ENCODE results near the gene SLC9A3.

Gene SLC9A3

DNA sequence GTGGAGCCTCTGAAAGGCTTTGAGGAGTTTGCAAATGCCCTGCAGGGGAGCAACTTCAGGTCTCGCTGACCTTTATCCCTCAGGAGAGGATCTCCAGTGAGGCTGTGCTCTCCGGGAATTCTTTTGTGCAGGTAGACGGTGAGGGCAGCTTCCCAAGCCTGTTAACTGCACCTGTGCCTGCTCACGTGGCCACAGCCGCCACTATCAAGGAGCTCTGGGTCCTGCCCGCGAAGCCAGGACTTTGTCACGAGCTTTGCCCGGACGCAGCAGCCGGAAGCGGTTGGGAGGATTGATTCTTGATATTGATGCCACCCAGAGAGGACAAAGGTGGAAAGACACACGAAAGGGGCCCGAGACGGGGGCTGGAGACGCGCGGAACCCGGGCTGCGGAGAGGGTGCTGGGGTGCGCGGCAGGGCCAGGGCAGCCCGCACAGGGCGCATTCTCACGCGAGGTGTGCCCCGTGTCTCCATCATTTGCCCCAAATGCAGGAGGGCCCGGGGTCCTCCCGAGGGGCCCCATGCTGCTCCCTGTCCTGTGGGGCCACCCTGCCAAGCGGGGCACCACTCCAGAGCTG is 18.2 kb downstream of the SLC9A3 start:
- DNase-seq (ENCODE audit: low spot score) = no peak

DNA sequence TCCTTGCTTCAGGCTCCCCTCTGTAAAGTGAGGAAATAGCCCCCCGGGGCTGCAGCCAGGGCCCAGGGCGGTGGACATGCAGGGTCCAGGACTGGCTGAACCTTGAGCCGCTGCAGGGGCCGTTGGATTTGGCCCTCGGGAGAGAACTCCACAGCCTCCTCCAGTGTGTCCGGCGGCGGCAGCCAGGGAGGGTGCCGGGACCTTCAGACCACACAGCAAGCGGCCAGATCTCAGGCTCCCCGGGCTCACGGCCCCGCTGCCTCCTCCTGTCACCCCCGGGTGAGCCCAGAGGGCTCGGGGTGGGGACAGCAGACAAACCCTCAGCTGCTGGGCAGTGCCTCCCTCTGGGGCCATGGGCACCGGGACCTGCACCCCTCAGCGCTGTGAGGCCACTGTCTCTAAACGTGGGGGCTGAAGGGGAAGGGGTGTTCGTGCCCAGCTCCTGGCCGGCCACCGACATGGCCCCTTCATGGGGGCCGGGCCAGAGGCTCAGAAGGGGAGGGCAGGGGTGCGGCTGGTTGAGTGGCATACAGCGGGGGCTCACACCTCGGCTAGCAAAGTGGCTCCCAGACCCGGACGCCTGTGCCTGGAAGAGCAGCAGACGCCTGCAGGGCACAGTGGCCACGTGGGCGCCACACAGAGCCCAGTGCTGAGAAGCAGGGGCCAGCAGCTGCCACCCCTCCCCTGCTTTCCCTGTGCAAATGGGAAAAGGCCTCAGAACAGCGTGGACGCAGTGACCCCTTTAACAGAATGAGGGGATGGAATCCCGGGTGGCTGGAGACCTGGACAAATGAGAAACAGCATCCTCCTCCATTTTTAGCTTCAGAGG is 19.7 kb downstream of the SLC9A3 start:
- no peak for DNase-seq (ENCODE audit: low spot score)

DNA sequence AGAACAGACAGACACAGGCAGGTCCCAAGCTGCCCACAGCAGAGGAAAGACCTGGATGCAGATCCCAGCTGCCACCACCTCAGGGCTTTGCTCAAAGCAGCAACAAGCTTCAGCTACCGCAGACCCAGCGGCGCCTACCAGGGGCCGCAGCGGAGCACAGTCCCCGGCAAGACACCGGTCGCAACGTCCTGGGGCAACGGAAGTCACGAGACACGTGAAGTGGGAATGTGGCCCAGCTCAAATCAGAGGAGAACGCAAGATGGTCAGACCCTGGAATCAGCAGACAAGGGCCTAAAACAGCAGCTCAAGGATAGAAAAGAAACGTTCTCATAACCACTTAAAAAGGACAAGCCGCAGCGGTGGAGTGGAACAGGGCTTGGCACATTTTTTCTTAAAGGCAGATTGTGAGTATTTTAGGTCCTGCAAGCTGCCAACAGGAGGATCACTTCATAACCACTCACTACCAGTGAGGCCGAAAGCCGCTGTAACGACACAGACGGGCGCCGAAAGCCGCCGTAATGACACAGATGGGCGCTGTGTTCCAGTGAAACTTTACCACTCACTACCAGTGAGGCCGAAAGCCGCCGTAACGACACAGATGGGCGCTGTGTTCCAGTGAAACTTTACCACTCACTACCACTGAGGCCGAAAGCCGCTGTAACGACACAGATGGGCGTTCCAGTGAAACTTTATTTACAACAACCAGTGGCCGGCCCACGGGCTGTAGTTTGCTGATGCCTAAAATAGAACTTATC is 21.7 kb downstream of the SLC9A3 start:
- DNase-seq (ENCODE audit: low spot score) = no peak

DNA sequence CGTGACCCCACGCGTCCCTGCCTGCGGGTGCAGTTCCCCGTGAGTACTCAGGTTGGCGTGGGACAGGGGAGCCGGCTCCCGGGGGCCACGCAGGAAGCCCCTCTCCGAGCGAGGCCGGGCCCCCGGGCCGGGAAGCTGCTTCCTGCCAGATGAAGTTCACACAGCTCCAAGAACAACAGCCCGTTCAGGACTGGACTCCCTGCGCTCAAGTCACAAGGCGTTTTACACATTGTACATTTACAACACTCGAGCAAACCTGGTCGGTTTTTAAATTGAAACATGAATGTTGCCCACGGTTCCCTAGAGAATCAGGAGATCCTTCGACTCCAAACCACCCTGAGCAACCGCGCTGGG is 22.4 kb downstream of the SLC9A3 start:
- DNase-seq (ENCODE audit: low spot score) = no peak

DNA sequence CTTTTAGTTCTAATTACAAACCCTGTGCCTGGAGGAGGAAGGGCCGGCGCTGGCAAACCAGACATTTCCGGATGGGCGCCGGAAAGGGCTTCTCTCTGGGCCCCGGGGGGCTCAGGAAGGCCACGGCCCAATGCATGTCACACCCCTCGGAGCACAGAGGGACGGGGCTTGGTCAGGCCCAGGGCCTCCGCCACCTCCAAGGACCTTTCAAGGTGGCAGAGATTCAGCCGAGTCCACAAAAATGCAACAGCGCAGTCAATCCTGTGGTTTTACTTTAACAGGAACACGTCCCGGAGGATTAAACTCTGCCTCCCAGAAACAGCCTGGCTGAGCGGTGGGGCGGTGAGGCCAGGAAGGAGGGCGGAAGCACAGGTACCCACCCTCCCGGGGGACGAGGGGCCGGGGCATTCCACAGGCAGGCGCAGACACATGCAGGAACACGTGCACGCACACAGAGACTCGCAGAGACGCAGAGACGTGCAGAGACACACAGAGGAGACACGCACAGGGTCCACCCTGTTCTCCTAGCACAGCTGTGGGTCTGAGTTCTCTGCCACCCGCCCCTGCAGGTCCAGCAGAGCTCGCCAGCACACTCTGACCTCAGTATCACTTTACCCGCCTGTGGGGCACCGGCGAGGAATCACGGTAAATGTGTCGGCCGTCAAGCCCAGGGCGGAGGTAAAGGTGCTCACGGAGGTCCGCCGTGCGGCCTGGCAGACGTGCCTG is 23.0 kb downstream of the SLC9A3 start:
- no peak for DNase-seq (ENCODE audit: low spot score)

DNA sequence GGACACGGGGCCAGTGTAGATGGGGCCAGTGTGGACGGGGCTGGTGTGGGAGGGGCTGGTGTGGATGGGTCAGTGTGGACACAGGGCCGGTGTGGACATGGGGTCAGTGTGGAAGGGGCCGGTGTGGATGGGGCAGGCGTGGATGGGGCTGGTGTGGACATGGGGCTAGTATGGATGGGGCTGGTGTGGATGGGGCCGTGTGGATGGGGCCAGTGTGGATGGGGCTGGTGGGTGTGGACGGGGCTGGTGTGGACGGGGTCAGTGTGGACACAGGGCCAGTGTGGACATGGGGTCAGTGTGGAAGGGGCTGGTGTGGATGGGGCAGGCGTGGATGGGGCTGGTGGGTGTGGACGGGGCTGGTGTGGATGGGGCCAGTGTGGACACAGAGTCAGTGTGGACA is 23.8 kb downstream of the SLC9A3 start:
- DNase-seq (ENCODE audit: low spot score) = no peak

DNA sequence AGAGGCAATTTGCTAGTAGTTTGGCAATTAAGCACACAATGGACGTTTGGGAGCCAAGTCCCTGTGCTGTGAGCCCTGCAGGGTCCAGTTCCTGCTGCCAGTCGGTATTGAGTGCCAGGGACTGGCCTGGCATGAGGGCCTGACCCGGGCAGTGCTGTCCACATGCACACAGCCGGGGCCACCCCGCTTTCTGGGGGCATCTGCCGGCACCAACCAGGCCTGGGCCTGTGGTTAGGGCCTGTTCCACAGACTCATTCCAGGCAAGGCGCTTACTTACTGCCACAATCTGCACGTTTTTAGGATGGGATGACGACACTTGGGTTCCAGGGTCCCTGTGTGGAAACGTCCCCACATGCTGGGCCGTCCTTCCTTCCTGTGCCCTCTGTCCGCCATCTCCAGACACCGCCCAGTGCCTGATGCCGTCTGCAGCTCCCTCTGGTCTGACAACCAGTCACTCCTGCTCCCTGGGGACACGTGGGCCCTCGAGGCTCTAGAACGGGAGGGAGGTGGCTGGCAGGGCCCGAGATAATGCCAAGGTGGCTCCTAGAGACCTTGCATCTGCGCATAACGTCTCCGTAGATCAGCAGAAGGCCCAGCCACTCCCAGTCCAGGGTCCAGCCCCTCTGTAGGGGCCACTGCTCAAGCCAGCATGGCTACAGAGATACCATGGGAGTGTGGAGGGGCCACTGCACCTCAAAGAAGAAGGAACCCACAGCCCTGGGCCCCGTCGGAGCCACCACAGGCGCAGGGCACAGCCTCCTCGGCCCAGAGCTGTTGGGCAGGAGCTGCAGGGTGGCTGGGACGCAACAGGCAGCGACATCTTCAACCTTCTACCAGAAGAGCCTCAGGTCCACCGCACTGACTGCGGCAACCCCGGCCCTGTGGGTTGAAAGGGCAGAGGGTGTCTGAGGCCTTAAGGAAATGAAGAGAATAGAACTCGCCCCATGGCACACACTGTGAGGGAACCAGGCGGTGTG is 24.7 kb downstream of the SLC9A3 start:
- DNase-seq (ENCODE audit: low spot score) = no peak

DNA sequence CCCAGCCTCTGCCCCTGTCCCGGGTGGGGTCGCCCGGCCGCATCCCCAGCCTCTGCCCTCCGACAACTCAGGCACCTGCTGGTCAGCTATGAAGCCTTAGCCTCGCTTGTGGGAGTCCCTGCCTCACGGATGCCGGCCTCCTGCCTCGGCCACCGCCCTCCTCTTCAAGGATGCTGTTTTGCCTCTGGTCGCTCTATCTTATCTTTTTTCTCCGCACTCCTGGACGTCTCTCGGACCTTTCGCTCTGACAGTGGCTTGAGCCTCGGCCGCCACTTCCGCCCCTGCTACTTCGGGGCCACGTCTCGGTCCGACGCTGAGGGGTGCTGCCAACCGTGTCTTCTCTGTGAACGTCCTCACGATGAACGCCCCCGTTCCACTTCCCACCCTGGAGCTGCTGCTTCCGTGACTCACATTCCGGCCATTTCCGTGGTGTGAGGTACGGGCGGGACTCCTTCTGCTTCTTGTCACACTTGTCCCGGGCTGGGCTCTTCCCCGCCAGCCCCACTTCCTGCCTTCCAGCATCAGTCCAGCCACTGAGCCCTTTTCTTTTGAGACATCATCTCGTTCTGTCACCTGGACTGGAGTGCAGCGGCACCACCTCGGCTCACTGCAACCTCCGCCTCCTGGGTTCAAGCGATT is 26.3 kb downstream of the SLC9A3 start:
- DNase-seq (ENCODE audit: low spot score) = no peak

DNA sequence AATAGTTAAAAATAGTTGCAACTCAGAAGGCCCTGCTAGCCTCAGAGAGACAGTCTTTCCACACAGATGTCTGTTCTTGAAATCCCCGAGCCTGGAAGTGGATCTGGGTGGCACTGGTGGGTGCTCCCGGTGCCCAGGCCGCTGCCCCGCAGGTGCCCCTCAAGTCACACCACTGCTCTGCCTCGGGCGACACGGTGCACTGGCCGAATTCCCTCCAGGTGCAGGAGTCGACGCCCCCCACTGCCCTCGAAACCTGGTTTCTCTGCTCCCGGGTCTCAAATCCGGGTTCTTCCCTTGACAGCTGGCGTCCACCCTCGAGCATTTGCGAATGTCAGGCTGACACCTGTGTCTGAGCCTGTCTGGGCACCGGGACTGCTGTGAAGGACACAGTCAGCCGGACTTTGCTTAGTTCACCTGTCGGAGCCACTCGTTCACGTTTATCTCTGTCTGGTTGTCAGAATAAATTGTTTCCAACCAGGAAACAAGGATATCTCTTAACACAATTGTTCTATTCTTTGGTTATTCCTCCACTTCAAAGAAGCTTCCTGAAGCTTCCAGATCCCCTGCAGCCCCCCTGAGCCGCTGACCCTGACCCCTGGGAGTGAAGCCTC is 27.1 kb downstream of the SLC9A3 start:
- no peak for DNase-seq (ENCODE audit: low spot score)

DNA sequence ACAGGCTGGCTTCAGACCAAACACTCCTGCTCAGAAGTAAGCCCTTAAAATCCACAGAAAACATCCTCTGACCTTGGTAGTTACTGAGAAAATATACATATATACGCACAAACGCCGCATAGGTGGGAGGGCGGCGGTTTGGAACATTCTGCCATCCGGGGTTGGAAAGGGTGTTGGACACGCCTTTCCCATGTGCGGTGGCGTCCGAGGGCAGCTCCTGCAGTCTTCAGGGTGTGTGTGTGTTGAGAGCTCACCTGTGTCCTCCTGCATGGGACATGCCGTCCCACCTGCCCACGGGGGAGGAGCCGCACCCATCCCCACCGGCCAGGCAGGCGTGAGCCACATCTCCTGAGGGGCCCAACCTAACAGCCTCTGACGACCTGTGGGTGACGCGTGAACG is 28.2 kb downstream of the SLC9A3 start:
- no peak for DNase-seq (ENCODE audit: low spot score)

DNA sequence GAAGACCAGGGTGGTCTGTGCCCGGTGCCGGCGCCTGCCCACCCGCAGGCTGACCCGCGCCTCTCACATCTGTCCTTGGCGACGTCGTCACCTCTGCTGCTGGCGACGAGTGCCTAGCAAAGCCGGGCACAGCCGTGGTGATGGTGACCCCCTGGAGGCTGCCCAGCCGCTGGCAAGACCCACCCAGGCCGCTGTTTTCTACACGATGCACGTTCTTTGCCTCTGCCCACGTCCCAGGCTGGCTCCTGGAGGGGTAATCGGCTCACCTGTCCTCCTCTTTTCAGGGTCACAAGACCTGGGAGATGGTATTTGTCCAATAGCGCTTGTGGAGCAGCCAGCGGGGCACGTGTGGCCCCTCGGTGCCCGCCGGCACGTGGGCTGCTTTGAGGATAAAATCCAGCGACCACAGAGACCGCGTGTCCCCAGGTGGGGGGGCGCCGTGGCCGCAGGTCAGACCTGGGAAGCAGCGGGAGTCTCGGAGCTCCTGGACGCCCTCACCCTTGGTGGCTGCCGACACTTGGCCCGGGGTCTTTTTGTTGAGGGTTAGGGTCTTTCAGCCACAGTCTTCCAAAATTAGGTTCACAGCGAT is 29.5 kb downstream of the SLC9A3 start:
- DNase-seq (ENCODE audit: low spot score) = no peak

DNA sequence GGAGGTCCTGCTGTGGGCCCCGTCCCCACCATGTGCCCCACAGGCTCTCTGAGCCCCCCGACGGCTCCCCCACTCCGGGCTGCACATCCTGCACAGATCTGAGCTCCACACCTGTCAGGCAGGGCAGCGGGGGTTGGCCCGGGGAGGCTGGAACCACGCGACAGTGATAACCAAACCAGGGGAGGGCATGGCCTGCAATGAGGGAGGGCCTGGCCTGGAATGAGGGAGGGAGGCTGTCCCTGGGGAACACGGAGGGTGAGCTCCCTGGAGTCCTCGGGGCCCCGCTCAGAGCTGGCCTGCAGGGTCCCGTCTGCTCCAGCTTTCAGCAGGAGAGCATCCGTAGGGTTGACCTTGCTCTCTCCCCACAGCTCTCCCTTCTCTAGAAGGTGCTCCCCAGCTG is 30.5 kb downstream of the SLC9A3 start:
- no peak for DNase-seq (ENCODE audit: low spot score)

DNA sequence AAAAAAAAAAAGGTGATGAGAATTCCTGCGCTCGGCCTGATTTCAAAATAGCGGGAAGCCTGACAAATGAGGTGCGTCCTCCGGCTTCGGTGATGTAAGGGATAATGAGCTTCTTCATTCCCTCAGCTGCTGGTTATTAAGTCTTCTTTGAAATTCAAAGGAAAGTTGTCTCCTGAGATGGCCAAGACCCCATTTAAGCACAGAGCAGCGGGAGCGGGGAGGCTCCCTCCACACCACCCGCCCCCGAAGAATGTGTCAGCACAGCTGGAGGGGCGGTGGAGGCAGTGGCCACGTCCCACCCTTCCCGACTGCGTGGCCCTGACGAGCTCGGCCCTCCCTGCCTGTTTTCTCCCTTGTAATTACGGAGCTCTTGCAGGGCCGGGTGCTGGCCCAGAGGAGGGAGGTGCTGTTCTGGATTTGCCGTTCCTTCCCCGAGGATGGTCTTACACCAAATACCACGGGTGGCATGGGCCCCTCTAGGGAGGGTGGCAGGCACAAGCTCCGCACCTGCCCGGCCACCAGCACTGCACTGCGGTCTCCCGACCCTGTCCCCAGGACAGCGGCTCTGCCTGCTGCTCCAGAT is 31.0 kb downstream of the SLC9A3 start:
- no peak for DNase-seq (ENCODE audit: low spot score)

DNA sequence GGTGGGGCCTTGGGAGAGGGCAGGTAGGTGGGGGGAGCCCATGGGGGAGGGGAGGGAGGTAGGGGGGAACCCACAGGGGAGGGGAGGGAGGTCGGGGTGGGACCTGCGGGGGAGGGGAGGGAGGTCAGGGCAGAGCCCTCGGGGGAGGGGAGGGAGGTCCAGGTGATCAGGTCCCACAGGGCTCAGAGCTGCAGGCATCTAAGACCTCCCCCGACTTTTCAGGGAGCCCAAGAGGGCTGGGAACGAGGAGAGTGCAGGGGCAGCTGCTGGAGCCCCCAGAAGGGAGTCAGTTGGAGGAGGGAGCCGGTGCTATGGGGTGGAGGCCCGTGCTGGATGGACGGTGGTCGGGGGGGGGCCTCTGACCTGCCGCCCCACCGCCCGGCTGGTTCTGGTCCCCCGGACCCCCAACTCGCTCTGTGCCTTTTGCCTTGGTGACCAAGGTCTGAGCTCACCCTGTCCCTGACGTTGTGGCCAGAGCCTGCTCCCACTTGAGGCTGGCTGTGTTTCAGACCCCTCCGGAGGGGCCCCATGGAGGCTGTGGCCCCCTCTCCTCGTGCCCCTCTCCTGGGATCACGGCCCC is 31.8 kb downstream of the SLC9A3 start:
- no peak for DNase-seq (ENCODE audit: low spot score)

DNA sequence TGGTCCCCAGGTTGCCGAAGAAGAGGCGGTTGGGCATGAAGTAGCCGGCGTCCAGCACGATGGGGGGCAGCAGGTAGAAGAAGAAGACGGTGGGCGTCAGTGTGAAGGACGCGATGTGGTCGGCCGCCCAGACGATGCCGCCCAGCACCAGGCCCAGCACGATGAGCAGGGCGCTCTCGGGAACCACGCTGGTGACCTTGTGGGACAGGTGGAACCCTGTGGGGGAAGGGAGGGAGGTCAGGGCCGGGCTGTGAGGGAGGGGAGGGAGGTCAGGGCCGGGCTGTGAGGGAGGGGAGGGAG is 32.4 kb downstream of the SLC9A3 start:
- no peak for DNase-seq (ENCODE audit: low spot score)

DNA sequence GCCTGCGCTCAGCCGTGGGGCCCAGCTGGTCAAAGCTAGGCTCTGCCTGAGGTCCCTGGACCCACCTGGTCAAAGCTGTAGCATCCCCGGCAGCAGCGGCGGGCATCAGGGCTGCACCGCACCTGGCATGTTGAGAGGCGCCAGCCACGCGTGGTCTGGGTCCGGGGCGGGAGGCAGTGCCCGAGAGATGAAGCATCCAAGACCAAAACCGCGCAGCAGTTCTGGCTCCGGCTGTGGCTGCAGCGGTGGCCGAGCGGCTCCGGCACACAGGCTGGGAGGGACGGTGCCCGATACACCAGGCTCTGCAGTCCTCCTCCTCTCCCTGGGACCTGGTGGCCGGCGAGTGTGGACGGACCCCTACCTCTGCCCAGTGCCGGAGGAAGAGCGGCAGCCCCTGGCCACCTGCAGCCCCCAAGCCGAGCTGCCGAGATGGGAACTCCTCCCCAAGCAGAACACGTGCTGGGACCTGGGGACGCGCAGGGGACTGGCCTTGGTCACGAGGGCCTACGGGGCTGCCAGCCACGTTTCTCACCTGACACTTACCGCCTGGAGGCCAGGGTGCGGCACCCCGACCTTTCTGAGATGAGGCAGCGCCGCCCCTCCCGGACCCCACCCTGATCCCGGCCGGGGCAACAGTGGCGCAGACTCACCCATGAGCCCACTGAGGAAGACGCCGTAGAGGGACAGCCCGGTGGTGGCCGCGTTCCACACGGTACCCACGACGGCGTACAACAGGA is 33.0 kb downstream of the SLC9A3 start:
- no peak for DNase-seq (ENCODE audit: low spot score)

DNA sequence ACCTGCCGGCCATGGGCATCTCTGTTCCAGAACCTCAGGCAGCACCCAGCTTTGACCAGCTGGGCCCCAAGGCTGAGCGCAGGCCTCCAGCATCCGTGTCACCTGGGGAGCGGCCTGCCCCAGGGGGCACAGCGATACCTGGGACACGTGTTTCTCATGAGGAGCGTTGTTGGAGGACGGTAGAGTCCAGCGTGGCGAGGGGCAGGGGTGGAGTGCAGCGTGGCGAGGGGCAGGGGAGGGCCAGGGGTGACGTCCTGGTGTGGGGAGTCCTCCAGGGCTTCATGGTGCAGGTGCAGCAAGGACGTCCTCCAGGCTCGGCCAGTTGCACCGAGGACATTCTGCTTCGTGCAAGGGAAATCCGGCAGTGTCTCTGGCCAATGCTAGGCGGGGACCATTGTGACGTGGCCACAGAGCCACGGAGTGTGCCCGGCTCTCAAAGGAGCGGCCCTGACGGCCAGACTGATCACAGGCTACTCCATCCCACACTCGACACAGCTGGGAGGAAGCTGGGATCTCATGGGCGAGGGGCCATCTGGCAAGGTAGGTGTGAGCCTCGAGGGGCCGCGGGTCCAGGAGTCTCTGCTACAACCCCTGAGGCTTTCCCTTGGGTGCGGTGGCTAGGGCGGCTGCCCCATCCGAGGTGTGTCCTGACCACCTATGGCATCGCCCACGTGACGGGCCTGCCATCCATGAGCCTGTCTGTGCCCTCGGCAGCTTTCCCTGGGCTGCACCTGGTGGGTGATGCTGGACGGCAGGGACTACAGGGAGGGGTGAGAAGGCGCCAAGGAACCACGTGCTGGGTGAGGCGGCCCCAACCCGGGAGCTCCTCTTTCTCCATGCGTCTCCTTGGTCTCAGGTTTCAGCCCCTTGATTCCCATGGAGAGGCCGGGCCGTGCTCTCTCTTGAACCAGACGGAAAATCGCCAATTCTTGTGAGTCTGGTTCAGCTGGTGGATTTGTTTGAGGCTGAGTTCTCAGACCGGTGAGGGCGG is 33.8 kb downstream of the SLC9A3 start:
- peak; percentile 61 for DNase-seq (ENCODE audit: low spot score)

DNA sequence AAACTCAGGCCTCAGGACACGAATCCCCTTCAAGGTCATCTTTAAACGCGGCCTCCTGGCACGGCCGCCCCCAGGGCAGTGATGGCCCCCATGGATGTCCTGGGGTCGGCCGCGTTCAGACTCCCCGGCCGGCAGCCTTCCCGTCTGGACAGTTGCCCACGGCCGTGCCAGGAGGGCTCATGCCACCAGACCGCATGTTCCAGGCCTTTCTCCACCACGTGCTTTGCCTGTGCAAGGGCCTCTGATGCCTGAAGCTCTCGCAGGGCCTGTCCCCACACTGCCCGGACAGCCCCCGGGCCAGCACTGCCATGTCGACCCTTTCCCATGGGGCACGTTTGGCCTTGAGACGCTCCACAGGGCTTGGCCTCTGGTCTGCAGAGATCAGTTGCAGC is 34.6 kb downstream of the SLC9A3 start:
- no peak for DNase-seq (ENCODE audit: low spot score)

Measured in iPS-NIHi11 (cell line).